Astrocyte (in vitro differentiated cells and primary cell): ENCODE data around the gene SLC2A2.

ENCODE experiments used
- EZH2 ChIP-seq: IDR thresholded peaks from 2 replicates; pipeline ENCODE4 v1.6.1; 2012; ENCODE audit warnings: mild to moderate bottlenecking, low read length, inconsistent platforms; ENCODE audit not compliant: insufficient read depth
- TF ChIP-seq, protein P1 (sequence below): IDR thresholded peaks from 2 replicates; pipeline ENCODE4 v1.5.1; 2011; ENCODE audit warnings: low read depth, mild to moderate bottlenecking, inconsistent platforms, low read length, moderate library complexity; ENCODE audit not compliant: insufficient read depth

GRCh38 chr3:171001250-171001893, 25.1 kb downstream of the SLC2A2 start:
- TF ChIP-seq, protein P1, sequence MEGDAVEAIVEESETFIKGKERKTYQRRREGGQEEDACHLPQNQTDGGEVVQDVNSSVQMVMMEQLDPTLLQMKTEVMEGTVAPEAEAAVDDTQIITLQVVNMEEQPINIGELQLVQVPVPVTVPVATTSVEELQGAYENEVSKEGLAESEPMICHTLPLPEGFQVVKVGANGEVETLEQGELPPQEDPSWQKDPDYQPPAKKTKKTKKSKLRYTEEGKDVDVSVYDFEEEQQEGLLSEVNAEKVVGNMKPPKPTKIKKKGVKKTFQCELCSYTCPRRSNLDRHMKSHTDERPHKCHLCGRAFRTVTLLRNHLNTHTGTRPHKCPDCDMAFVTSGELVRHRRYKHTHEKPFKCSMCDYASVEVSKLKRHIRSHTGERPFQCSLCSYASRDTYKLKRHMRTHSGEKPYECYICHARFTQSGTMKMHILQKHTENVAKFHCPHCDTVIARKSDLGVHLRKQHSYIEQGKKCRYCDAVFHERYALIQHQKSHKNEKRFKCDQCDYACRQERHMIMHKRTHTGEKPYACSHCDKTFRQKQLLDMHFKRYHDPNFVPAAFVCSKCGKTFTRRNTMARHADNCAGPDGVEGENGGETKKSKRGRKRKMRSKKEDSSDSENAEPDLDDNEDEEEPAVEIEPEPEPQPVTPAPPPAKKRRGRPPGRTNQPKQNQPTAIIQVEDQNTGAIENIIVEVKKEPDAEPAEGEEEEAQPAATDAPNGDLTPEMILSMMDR: no peak
- TF ChIP-seq EZH2: no peak
